ENCODE data around the gene HRH3.

The HRH3 gene

DNA sequence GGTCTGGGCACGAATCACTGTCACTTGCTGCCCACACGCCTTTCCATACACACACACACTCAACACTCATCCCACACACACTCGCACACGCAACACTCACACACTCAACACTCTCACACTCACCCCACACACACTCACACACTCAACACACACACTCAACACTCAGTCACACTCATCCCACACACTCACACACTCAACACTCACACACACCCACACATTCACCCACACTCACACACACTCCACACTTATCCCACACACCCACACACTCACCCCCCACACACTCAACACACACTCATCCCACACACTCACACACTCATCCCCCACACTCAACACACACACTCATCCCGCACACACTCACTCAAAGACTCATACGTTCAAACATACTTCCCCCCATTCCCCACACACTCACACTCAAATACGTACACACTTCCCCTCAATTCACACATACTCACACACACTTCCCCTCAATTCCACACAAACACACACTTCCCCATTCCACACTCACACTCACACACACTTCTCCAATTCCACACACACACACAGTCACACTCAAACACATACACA lies 9.0 kb upstream of the HRH3 start:
- no peak for DNase-seq

DNA sequence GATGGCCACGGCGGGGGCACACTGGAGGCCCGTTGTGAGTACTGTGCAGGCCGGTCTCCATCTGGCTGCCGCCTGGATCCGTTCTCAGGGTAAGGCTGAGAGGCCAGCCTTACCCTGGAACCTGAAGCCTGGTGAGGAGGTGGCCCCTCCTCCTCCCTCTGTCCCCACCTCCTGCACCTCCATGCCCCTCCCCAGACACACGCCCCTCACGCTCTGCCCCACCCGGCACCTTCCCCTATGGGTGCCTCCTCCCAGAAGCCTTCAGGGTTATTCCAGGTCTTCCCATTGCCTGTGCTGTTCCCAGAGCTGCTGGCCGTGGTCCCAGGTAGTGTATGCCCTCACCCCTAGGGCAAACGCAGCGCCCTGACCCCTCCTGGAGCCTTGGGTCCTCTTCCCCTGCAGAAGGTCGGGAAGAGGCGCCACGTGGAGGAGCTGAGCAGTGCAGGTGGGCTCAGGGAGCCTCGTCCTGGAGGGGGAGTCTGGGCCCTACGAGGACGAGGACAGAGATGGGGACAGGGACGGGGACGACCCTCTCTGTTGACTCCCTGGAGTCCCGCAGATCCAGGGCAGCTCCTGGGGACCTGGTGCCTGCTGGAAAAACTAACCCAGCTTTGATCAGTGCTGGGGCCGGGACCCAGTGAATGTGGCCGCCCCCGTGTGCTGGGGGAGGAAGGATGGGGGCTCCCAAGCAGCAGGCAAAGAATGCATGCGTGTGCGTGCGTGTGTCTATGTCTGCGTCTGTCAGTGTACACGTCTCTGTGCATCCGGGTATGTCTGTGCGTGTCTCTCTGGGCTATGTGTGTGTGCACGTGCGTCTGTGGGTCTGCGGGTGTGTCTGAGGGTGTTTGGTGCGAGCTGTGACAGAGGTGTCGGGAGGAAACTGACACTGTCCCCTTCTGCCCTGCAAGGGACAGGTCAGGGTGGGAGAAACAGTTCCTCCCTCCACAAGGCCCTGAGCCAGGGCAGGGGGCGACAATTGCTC lies 8.2 kb upstream of the HRH3 start:
- no peak for DNase-seq

DNA sequence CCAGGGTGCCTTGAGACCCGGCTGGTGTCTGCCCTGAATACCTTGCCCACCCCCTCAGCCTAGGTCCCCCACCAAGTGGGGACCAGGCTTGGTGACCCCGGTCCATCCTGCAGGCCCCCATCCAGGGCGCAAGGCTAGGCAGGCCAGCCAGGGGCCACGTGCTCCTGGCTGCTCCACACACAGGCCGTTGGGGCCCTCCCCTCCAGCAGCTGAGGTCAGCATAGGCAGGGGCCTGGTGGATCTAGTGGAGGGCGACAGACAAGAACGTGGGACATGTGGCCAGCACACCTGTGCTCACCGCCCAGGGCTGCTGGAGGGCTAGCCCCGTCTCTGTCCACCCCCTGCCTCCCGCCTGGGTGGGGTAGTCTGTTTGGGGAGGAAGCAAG lies 7.5 kb upstream of the HRH3 start:
- DNase-seq: no peak

DNA sequence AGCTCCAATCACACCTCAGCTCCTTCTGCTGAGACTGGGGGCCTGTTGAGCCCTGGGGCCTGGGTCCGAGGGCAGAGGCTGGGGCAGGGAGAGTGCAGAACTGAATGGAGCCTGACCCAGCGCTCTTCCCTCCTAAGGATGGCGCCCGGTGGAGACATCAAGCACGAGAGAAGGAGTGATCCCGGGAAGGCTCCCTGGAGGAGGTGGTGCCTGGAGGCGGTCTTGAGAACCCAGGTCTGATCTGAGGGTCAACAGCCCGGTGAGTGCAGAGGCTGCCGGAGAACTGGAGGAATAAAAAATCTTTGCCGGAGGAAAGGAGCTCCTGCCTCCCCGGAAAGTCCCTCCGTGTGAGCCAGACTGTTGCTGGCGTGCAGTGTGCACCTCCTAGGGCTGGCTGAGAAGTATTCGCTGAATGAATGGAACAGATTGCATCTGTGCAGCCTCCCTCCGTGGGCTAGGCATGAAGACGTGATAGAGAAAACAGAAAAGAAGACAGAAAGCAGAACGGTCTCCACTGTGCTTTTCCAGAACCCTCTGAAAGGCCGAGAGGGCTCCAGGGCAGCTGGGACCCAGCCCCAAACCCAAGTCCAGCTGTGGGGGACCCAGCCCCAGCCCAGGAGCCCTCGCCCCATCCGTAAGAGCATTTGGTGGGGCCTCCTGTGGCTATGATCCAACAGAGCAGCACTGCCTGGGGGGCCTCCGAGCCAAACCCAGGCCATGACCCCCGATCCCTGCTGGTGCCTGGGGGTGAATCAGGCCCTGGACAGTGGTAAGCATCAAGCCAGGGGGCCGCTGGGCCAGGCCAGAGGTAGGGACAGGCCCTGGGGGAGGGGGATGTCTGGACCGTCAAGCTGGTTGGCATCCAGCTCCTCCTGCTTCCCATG lies 6.9 kb upstream of the HRH3 start:
- no peak for DNase-seq

DNA sequence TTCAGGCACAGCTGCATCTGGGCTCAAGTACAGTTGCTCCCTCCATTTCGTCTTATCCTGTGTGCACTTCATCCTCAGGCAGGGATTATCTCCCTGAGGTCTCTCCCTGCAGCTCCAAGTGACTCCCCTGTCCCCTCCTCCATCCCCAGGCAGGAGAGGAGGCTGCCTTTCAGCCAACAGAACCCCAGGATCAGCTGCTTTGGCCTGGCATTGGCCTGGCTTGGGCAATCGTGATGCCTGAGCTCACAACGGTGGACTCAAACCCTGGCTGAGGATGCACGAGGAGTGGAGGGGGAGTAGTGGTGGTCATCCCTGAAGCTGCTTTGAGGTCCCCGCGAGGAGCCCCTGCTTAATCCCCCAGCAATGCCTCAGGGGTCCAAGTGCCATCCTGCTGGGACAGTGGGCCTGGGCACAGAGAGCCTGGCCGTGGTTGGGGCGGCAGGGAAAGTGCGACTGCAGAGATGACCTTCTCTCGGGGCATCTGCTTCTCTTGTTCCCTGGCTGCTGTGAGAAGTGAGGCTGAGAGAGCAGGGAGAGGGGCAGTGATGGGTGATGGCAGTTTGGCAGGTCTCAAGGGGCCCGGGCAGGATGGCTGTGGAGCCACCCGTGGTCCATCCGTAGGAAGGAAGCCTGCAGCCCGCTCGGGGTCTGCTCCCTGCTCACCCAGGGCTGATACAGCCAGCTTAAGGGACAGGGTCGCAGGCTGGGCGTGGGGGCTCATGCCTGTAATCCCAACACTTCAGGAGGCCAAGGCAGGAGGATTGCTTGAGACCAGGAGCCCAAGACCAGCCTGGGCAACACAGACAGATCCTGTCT lies 6.0 kb upstream of the HRH3 start:
- DNase-seq: no peak

GRCh38 chr20:62225026-62225425 lies 4.9 kb upstream of the HRH3 start:
- DNase-seq: no peak

- DNase-seq: no peak
These were observed 4.2 kb upstream of the HRH3 start for GRCh38 chr20:62224113-62224855.

DNA sequence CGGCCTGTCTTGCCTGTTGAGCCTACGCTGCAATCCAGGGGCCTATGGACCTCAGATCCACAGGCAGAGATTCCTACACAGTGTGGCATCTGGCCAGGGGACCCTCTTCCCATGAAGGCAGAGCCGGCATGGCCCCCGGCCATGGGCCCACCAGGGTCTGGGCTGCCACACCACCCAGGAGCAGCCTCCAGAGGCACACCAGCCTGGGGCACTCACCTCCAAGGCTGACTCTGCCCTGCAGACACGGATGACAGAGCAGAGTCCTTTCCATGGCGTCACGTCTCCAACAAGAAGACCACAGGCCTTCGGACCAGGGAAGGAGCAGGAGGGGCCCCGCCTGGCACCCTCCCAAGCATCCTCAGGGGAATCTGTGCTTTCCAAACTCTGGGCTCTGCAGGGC lies 3.5 kb upstream of the HRH3 start:
- DNase-seq: no peak

- DNase-seq: no peak
These were observed 2.9 kb upstream of the HRH3 start for GRCh38 chr20:62222972-62223371.

DNA sequence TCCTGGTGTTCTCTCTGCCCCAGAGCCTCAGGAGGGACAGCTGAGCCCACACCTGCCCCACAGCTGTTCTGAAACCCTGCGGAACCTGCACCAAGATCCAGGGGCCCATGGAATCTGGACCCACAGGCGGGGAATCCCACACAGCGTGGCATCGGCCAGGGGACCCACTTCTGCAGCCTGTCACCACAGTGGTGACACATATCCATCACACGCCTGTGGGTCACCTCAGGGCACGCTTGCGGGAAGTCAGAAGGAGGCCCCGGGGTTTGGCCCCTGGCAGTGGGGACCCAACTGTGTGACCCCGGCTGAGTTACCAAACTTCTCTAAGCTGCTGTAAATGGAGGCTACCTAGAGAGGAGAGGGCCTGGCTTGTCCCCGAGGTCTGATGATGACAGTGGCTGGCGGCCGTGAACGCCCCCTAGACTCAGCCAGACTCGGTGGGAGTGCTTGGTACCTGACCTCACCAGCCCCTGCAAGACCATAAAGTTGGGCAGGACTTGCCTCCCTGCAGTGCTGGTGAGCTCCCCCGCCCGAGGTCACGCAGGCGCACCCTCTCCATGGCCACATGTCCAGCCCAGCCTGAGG lies 2.3 kb upstream of the HRH3 start:
- DNase-seq: no peak

GRCh38 chr20:62220666-62221568 lies 839 bp upstream of the HRH3 start:
- no peak for DNase-seq

DNA sequence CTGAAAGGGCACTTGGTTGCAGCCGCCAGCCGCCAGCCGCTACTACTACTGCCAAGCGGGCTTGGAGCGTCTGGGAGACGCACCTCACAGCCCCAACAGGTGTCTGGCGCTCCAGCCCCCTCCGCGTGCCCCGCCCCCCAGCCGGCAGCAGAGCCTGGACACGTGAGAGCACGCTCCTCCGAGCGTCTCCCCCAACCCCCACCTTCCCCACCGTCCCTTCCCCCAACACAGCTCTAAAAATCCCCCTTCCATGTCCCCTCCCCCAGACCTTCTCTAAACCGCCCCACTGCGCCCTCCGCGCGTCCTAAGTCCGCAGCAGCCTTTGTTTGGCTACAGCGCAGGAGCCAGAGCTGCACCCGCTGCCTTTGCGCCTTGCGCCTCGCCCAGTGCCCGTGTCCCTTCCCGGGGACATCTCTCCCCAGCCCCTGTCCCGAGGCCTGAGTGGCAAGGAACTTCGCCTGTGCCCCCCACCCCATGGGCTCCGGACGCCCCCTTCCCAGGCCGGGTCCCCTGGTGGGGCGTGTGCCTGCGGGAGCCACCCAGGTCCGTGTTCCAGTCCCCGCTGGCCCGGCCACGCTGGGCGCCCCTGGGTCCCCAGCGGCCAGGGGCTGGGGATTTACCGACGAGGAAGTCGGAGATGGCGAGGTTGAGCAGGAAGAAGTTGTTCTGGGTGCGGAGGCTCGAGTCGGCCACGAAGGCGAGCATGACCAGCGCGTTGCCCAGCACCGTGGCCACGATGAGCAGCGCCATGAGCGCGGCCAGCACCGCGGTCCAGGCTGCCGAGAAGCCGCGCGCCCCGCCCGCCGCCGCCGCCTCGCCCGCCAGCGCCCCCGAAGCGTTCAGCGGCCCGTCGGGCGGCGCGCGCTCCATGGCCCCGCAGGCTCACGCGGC lies 732 bp downstream of the HRH3 start:
- no peak for DNase-seq

DNA sequence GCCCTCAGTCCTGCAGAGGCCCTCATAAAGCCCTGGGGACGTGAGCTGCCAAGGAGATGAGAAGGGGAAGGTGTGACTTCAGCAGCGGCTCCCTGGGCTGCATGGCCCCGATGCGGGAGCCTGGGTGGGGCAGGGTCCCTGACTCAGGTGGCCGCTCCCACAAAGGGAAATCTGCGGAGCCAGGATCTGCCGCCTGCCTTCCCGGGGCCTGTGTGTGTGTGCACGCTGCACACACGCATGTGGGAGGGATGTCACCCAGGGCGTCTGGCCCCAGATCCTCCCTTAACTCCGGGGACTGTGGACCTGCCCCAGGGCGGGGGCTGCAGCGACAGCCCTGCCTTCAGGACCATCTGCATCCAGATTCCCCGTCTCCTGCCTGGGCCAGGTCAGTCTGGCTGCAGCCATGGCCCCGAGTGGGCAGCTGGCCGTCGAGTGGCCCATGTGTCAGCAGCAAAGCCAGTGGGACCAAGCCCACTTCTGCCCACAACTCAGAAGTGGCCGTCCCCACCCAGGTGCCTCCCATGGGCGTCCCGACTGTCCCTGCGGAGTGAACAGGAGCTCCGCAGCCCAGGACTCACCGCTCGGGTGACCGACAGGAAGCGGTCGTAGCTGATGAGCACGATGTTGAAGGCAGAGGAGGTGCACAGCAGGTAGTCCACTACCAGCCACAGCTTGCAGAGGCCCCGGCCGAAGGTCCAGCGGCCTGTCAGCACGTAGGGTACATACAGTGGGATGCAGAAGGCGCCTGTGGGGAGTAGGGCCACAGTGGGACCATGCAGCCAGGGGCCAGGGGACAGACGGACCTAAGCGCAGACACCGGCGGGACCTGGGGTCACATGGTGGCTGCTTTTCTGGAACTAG lies 1.9 kb downstream of the HRH3 start:
- no peak for DNase-seq

DNA sequence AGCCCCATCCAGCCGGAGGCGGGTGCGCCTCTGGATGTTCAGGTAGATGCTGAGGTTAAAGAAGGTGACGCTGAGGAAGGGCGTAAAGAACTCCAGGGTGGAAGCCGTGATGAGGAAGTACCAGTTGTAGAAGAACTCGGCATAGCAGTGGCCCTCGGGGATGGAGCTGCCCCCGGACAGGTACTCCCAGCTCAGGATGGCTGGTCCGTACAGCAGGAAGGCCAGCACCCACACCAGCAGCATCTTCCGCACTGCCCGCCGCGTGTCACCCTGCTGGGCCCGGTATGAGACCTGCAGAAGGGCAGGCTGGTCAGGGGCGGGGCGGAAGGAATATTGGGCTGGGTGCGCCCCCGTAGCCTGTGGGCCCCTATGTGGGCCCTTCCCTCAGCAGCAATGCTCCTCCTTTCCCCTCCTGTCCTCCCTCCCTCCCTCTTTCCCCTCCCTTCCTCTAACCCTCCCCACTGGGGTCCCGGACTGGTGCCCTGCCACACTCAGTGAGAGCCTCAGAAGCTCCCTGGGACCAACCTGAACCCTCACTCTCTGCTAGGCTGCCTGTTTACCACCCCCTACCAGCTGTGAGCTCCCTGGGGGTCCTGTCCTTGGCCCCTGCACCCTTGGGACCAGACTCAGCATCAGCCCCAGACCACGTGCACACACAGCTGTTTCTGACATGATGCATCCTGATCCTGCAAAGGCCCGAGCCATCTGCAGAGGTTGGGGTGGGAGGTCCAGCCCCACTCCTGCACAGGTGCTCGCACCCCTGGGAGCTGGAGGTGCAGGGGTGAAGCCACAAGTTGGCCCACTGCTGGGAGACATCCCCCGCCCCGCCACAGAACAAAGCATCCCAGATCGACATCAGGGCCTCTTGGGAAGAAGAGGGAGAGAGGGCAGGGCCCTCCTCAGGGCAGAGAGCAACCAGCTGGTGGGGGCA lies 3.2 kb downstream of the HRH3 start:
- DNase-seq: no peak

DNA sequence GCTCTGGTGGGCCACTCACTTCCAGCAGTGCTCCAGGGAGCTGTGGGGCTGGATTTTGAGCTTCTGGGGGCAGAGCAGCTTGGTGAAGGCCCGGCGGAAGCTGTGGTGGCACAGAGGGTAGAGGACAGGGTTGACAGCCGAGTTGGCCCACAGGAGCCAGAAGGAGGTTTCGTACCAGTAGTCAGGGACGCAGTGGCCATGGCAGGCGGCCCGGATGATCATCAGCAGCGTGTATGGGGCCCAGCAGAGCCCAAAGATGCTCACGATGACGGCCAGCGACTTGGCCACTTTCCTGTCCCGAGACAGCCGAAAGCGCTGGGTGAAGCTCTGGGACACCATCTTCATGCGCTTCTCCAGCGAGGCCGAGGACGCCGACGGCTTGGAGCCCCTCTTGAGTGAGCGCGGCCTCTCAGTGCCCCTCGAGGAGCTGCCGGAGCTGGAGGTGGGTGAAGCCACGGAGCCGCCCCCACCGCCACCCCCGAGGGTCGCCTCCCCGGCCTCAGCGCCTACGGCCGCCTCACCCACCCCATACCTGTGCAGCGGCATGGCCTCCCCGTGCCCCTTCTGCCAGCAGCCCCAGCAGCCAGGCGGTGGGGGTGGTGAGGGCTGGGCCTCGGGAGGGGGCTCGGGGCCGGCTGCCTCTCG lies 4.0 kb downstream of the HRH3 start:
- DNase-seq: no peak
